Ishikawa (cell line): ENCODE data around the gene RBBP4.
A peak's percentile ranks its signal among the peaks of the same experiment; 100 is the strongest.

Experiments
- CEBPB ChIP-seq: IDR thresholded peaks from 2 replicates; pipeline ENCODE4 v1.6.1; 2012
- CREB1 ChIP-seq: IDR thresholded peaks from 2 replicates; pipeline ENCODE4 v1.6.1; 2012; ENCODE audit warnings: low read depth
- EGR1 ChIP-seq: IDR thresholded peaks from 2 replicates; pipeline ENCODE4 v1.6.1; 2012
- EP300 ChIP-seq: IDR thresholded peaks from 2 replicates; pipeline ENCODE4 v1.6.1; 2012; ENCODE audit warnings: borderline replicate concordance
- FOXM1 ChIP-seq: IDR thresholded peaks from 2 replicates; pipeline ENCODE4 v1.6.1; 2012; ENCODE audit warnings: low read depth, borderline replicate concordance
- MAX ChIP-seq: IDR thresholded peaks from 2 replicates; pipeline ENCODE4 v1.6.1; 2012
- NFIC ChIP-seq: IDR thresholded peaks from 2 replicates; pipeline ENCODE4 v1.6.1; 2012
- RAD21 ChIP-seq: IDR thresholded peaks from 2 replicates; pipeline ENCODE4 v1.6.1; 2012; ENCODE audit warnings: low read depth
- REST ChIP-seq: IDR thresholded peaks from 2 replicates; pipeline ENCODE4 v1.6.1; 2012; ENCODE audit warnings: low read depth, mild to moderate bottlenecking
- TAF1 ChIP-seq: IDR thresholded peaks from 2 replicates; pipeline ENCODE4 v1.6.1; 2012; ENCODE audit warnings: low read depth, mild to moderate bottlenecking
- TCF12 ChIP-seq: IDR thresholded peaks from 2 replicates; pipeline ENCODE4 v1.6.1; 2012; ENCODE audit warnings: low read depth
- TEAD4 ChIP-seq: IDR thresholded peaks from 2 replicates; pipeline ENCODE4 v1.6.1; 2012
- USF1 ChIP-seq: IDR thresholded peaks from 2 replicates; pipeline ENCODE4 v1.6.1; 2012
- YY1 ChIP-seq: IDR thresholded peaks from 2 replicates; pipeline ENCODE4 v1.6.1; 2012; ENCODE audit warnings: low read depth
- ZBTB7A ChIP-seq: IDR thresholded peaks from 2 replicates; pipeline ENCODE4 v1.6.1; 2012; ENCODE audit warnings: low read depth

RBBP4 gene

GRCh38 chr1:32650752-32651460 lies at the start of gene RBBP4:
Gene RBBP4 (plus strand): TSS chr1:32651208. CDS start chr1:32651307, 99 bp downstream.
- TF ChIP-seq USF1 (peak; percentile 96), YY1 (peak; percentile 85), CEBPB (no peak), EP300 (no peak), TAF1 (peak; percentile 46; the same call in 1 of the 2 replicates), MAX (peak; percentile 95), EGR1 (no peak), REST (no peak), TCF12 (peak; percentile 36; the same call in 1 of the 2 replicates)

GRCh38 chr1:32605711-32606424 lies 45.1 kb upstream of the RBBP4 start:
- TF ChIP-seq ZBTB7A (no peak), EP300 (no peak), CEBPB (no peak), NFIC (no peak), TCF12 (no peak), FOXM1 (no peak), EGR1 (no peak), USF1 (no peak), RAD21 (no peak), TAF1 (no peak), YY1 (no peak), REST (no peak), TEAD4 (no peak), MAX (no peak), CREB1 (no peak)

- TF ChIP-seq YY1, result no peak
- TF ChIP-seq ZBTB7A, result no peak
- TF ChIP-seq EP300, result no peak
- TF ChIP-seq TAF1, result no peak
- no peak for TF ChIP-seq REST
- TF ChIP-seq FOXM1, result no peak
- TF ChIP-seq CREB1, result no peak
- TF ChIP-seq MAX, result no peak
- no peak for TF ChIP-seq USF1
- no peak for TF ChIP-seq TCF12
- TF ChIP-seq RAD21, result no peak
- TF ChIP-seq NFIC, result no peak
- no peak for TF ChIP-seq EGR1
- TF ChIP-seq CEBPB, result no peak
- no peak for TF ChIP-seq TEAD4
Observed at GRCh38 chr1:32606565-32607371, 44.2 kb upstream of the RBBP4 start.
